Motor neuron (in vitro differentiated cells): ENCODE measurements around the gene ADD1. TPM values are rescaled to one million over a fixed set of nuclear protein-coding genes. Genes with fewer than 3 reads are reported as not detected.
"Not testable (repeated sequence)": the region's sequence is repeated elsewhere in the genome, so short reads cannot be mapped to it uniquely, and the experiment has no call there.

Experiments used
- ATAC-seq, 8 experiments: fragments of 200-7000 bp; cut with Tn5 transposase; replicated peaks in 6 of 8; 2 replicates each; pipeline ENCODE4 v1.8.0; 2021; ENCODE audit warnings: mild to moderate bottlenecking in 8 of 8, moderate library complexity in 8 of 8
- H3K27ac ChIP-seq, 2 donors: fragments of 250-450 bp; sonication (Bioruptor Pico); 2 replicates each; pipeline ENCODE4 v1.9.0; 2021; ENCODE audit warnings: antibody characterized with exemption in 2 of 2, mild to moderate bottlenecking in 2 of 2, moderate library complexity in 1 of 2
- H3K4me1 ChIP-seq, 2 donors: fragments of 250-450 bp; sonication (Bioruptor Pico); replicated peaks in 1 of 2; 2 replicates each; pipeline ENCODE4 v1.6.1; 2021; ENCODE audit warnings: antibody characterized with exemption in 2 of 2, mild to moderate bottlenecking in 2 of 2, moderate library complexity in 1 of 2
- H3K4me3 ChIP-seq, 5 donors: fragments of 250-450 bp; sonication (Bioruptor Pico); 2 replicates each; pipeline ENCODE4 v1.9.0; 2021; ENCODE audit warnings: antibody characterized with exemption in 5 of 5, mild to moderate bottlenecking in 5 of 5, moderate library complexity in 4 of 5
- WGBS, 10 experiments: fragments of 450-650 bp; shearing (Covaris generic); methylation state at CpG; one replicate each; pipeline ENCODE4 v1.0.0; 2022; 5-methylcytosine and 5-hydroxymethylcytosine counted together
- in situ Hi-C, 9 experiments: fragments of 400-800 bp; cut with MboI; loops; one replicate each; pipeline ENCODE4 v1.15.0; 2021; ENCODE audit warnings: low sequenced_read_pairs in 9 of 9, low pct_unique_long_range_greater_than_20kb in 2 of 9; ENCODE audit not compliant: unreplicated experiment in 9 of 9
- total RNA-seq, 8 experiments: library from RNA; unstranded; fragments of 300-600 nt; gene quantifications; 2 replicates each; pipeline versions ENCODE4 v1.2.3 to v1.2.4, GENCODE V29; 2022

Gene ADD1
- total RNA-seq, 8 experiments from 2014 or later = 104 to 214 (median 136) TPM

GRCh38 chr4:2932321-2932950 is 88.8 kb downstream of the ADD1 start:
- Histone ChIP-seq H3K27ac (no peak overlapping the region), H3K4me3 (no peak overlapping the region), H3K4me1 (peaks cover 14 to 16% of the 10 kb centered on the region in 2 donors)
- ATAC-seq = peak in 2 of 8 experiments; percentile 0 to 2
- 80 to 97% (median 83%) methylated on average over 2 to 7 of the region's 18 CpGs; no CpG with 5 or more reads in 7 of the 10 experiments for whole genome bisulfite sequencing, 10 experiments
- in situ Hi-C loops = loop anchor here in 1 of 9 experiments (25.0 kb wide), 1 partner anchor 170 kb away; the partner anchor contains the start of gene TNIP2

- in situ Hi-C loops = loop anchor here in 1 of 9 experiments (25.0 kb wide), 1 partner anchor 171 kb away; the partner anchor contains the start of gene TNIP2
Measured at GRCh38 chr4:2932951-2933565, 89.4 kb downstream of the ADD1 start.

GRCh38 chr4:2933566-2934076 is 90.0 kb downstream of the ADD1 start:
- Histone ChIP-seq H3K4me1 (peaks cover 14 to 16% of the 10 kb centered on the region in 2 donors), H3K4me3 (peak overlapping the region; percentile 67 to 95 (median 77)), H3K27ac (peak overlapping the region; percentile 16 to 62)
- in situ Hi-C loops = loop anchor here in 1 of 9 experiments (25.0 kb wide), 1 partner anchor 171 kb away; the partner anchor contains the start of gene TNIP2
- ATAC-seq = peak in 1 of 8 experiments; percentile 0
- no CpG with 5 or more reads among the region's 31 CpGs for WGBS, 10 experiments

More at GRCh38 chr4:2932951-2933565, 89.4 kb downstream of the ADD1 start:
- Histone ChIP-seq H3K4me1 (peaks cover 14 to 16% of the 10 kb centered on the region in 2 donors), H3K27ac (no peak overlapping the region), H3K4me3 (peak overlapping the region; percentile 67 to 95 (median 77))
- ATAC-seq = no peak
- WGBS, 10 experiments = 87 to 93% methylated on average over 3 to 5 of the region's 15 CpGs; no CpG with 5 or more reads in 8 of the 10 experiments

GRCh38 chr4:2934077-2934812 is 90.6 kb downstream of the ADD1 start:
- in situ Hi-C loops = loop anchor here in 1 of 9 experiments (25.0 kb wide), 1 partner anchor 172 kb away; the partner anchor contains the start of gene TNIP2
- no CpG with 5 or more reads among the region's 93 CpGs for WGBS, 10 experiments
- peak; percentile 9 to 44 (median 28) for ATAC-seq
- Histone ChIP-seq H3K4me1 (peaks cover 14 to 16% of the 10 kb centered on the region in 2 donors), H3K4me3 (peak overlapping the region; percentile 72 to 97 (median 95)), H3K27ac (peak overlapping the region; percentile 16 to 62)

- in situ Hi-C loops = loop anchor here in 1 of 9 experiments (25.0 kb wide), 1 partner anchor 173 kb away; the partner anchor contains the start of gene TNIP2
- Histone ChIP-seq H3K4me3 (peak overlapping the region; percentile 72 to 97 (median 90)), H3K4me1 (peaks cover 14 to 16% of the 10 kb centered on the region in 2 donors), H3K27ac (peak overlapping the region; percentile 63 to 82)
- WGBS, 10 experiments = 0 to 2% (median 0%) methylated on average over 1 to 10 of the region's 70 CpGs; no CpG with 5 or more reads in 2 of the 10 experiments
- ATAC-seq = peak; percentile 47 to 88 (median 84)
Measured at GRCh38 chr4:2934813-2935761, 91.4 kb downstream of the ADD1 start.

GRCh38 chr4:2935762-2936743 is 92.4 kb downstream of the ADD1 start:
- H3K27ac ChIP-seq = no peak overlapping the region
- in situ Hi-C loops = loop anchor here in 1 of 9 experiments (25.0 kb wide), 1 partner anchor 174 kb away; the partner anchor contains the start of gene TNIP2

GRCh38 chr4:2936773-2937145 is 93.1 kb downstream of the ADD1 start:
- H3K27ac ChIP-seq = no peak overlapping the region
- in situ Hi-C loops = loop anchor here in 1 of 9 experiments (25.0 kb wide), 1 partner anchor 174 kb away; the partner anchor contains the start of gene TNIP2
- ATAC-seq = peak in 2 of 8 experiments; percentile 1 to 3
- 17 to 100% (median 100%) methylated on average over 1 to 3 of the region's 6 CpGs; no CpG with 5 or more reads in 7 of the 10 experiments for WGBS, 10 experiments
- no peak overlapping the region for H3K4me3 ChIP-seq
- peaks cover 14 to 16% of the 10 kb centered on the region in 2 donors for H3K4me1 ChIP-seq

More at GRCh38 chr4:2935762-2936743, 92.4 kb downstream of the ADD1 start:
- Histone ChIP-seq H3K4me1 (peaks cover 14 to 16% of the 10 kb centered on the region in 2 donors), H3K4me3 (peak overlapping the region; percentile 72 to 97 (median 90))
- no peak for ATAC-seq
- 43 to 96% (median 82%) methylated on average over 1 to 11 of the region's 20 CpGs; no CpG with 5 or more reads in 1 of the 10 experiments for WGBS, 10 experiments

GRCh38 chr4:2937146-2937857 is 93.7 kb downstream of the ADD1 start:
- in situ Hi-C loops = loop anchor here in 1 of 9 experiments (25.0 kb wide), 1 partner anchor 175 kb away; the partner anchor contains the start of gene TNIP2
- 80 to 94% (median 83%) methylated on average over 1 to 12 of the region's 23 CpGs; no CpG with 5 or more reads in 4 of the 10 experiments for WGBS, 10 experiments
- Histone ChIP-seq H3K27ac (no peak overlapping the region), H3K4me1 (peaks cover 14 to 16% of the 10 kb centered on the region in 2 donors), H3K4me3 (no peak overlapping the region)
- ATAC-seq = no peak

GRCh38 chr4:2937986-2938385 is 94.3 kb downstream of the ADD1 start:
- 81 to 100% (median 90%) methylated on average over 1 to 6 of the region's 12 CpGs; no CpG with 5 or more reads in 2 of the 10 experiments for WGBS, 10 experiments
- Histone ChIP-seq H3K4me3 (no peak overlapping the region), H3K27ac (no peak overlapping the region), H3K4me1 (peaks cover 14% of the 10 kb centered on the region in 2 donors)
- in situ Hi-C loops = loop anchor here in 1 of 9 experiments (25.0 kb wide), 1 partner anchor 176 kb away; the partner anchor contains the start of gene TNIP2
- ATAC-seq = no peak

GRCh38 chr4:2938411-2938810 is 94.8 kb downstream of the ADD1 start:
- H3K27ac ChIP-seq, ATAC-seq, H3K4me1 ChIP-seq, H3K4me3 ChIP-seq: not testable (repeated sequence)
- WGBS, 10 experiments = 60 to 100% (median 83%) methylated on average over 1 to 5 of the region's 10 CpGs; no CpG with 5 or more reads in 6 of the 10 experiments
- in situ Hi-C loops = loop anchor here in 1 of 9 experiments (25.0 kb wide), 1 partner anchor 176 kb away; the partner anchor contains the start of gene TNIP2
